Fibroblast of skin of abdomen (primary cell): ENCODE data around the gene SNX3.
"Not testable (repeated sequence)": the region's sequence is repeated elsewhere in the genome, so short reads cannot be mapped to it uniquely, and the experiment has no call there.

Source experiments
- DNase-seq: peaks from one replicate; pipeline ENCODE4 v3.0.0-alpha.2; 2013

Gene SNX3

GRCh38 chr6:108260126-108260808 is 573 bp downstream of the SNX3 start:
- peak; percentile 40 for DNase-seq

- DNase-seq: no peak
These were observed 6.1 kb downstream of the SNX3 start for GRCh38 chr6:108254433-108255410.

- DNase-seq: peak; percentile 43
These were observed 7.6 kb downstream of the SNX3 start for GRCh38 chr6:108253241-108253640.

- no peak for DNase-seq
These were observed 8.8 kb downstream of the SNX3 start for GRCh38 chr6:108252055-108252454.

- DNase-seq: no peak
These were observed 9.6 kb downstream of the SNX3 start for GRCh38 chr6:108251252-108251651.

- DNase-seq: peak; percentile 1
These were observed 10.5 kb downstream of the SNX3 start for GRCh38 chr6:108250240-108250866.

GRCh38 chr6:108247965-108248536 is 12.8 kb downstream of the SNX3 start:
- DNase-seq: peak; percentile 12

GRCh38 chr6:108245095-108245494 is 15.7 kb downstream of the SNX3 start:
- not testable (repeated sequence) for DNase-seq

GRCh38 chr6:108243836-108244235 is 17.0 kb downstream of the SNX3 start:
- no peak for DNase-seq

GRCh38 chr6:108242721-108243120 is 18.1 kb downstream of the SNX3 start:
- no peak for DNase-seq

GRCh38 chr6:108242259-108242658 is 18.6 kb downstream of the SNX3 start:
- DNase-seq: no peak

GRCh38 chr6:108238322-108238721 is 22.5 kb downstream of the SNX3 start:
- DNase-seq: no peak

- no peak for DNase-seq
These were observed 24.0 kb downstream of the SNX3 start for GRCh38 chr6:108236791-108237190.

GRCh38 chr6:108235127-108235526 is 25.7 kb downstream of the SNX3 start:
- DNase-seq: no peak

GRCh38 chr6:108228416-108228815 is 32.4 kb downstream of the SNX3 start:
- DNase-seq: no peak

GRCh38 chr6:108227290-108227689 is 33.5 kb downstream of the SNX3 start:
- no peak for DNase-seq

GRCh38 chr6:108222504-108222903 is 38.3 kb downstream of the SNX3 start:
- peak; percentile 4 for DNase-seq

GRCh38 chr6:108222064-108222463 is 38.8 kb downstream of the SNX3 start:
- no peak for DNase-seq

- no peak for DNase-seq
These were observed 49.2 kb downstream of the SNX3 start for GRCh38 chr6:108211671-108212070.

- DNase-seq: no peak
These were observed 50.3 kb downstream of the SNX3 start for GRCh38 chr6:108210556-108210955.

- DNase-seq: no peak
These were observed 51.1 kb downstream of the SNX3 start for GRCh38 chr6:108209738-108210137.

- DNase-seq: no peak
These were observed 53.8 kb downstream of the SNX3 start for GRCh38 chr6:108207013-108207412.
